ENCODE data around the gene YDJC.

DNA sequence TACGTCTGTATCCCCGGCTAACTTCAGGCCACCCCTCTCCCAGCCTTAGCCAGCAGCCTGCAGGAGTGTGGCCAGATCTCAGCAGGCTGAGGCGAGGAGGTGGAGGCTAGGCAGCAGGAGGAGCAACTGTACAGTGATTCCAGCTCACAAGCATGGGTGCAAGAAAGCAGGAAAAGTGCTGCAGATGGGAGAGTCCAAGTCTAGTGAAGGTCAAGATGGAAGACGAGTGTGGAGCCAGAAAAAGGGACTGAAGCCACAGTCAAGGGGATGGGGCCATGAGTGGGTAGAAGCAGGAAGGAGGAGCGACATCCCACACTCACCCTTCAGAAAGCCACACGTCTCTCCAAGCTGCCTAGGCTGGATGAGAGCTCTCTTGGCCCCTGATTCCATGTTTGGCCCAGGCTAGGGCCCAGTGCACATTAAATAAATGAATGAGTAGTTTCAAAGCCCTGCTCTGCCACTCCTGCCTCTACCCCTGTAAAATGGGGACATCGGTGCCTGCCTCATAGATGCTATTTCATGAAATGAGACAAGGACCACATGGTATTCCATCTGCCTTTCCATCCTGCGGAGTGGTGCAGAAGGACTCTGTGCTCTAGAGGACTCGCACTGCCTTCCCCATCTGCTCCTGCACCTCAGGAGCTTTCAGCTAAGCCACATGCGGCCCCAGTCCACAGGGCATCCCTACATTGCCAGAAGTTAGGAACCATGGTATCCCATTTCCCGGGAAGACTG is 2.9 kb downstream of the YDJC start:
- TF ChIP-seq, protein P1, sequence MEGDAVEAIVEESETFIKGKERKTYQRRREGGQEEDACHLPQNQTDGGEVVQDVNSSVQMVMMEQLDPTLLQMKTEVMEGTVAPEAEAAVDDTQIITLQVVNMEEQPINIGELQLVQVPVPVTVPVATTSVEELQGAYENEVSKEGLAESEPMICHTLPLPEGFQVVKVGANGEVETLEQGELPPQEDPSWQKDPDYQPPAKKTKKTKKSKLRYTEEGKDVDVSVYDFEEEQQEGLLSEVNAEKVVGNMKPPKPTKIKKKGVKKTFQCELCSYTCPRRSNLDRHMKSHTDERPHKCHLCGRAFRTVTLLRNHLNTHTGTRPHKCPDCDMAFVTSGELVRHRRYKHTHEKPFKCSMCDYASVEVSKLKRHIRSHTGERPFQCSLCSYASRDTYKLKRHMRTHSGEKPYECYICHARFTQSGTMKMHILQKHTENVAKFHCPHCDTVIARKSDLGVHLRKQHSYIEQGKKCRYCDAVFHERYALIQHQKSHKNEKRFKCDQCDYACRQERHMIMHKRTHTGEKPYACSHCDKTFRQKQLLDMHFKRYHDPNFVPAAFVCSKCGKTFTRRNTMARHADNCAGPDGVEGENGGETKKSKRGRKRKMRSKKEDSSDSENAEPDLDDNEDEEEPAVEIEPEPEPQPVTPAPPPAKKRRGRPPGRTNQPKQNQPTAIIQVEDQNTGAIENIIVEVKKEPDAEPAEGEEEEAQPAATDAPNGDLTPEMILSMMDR (conservative IDR thresholded peaks at IDR 0.05; ENCODE audit: low read depth in 2 of 2): no peak
- TF ChIP-seq POLR2AphosphoS5 (IDR thresholded peaks at IDR 0.05; ENCODE audit: low read depth) (no peak), EZH2 (IDR thresholded peaks at IDR 0.05; ENCODE audit: low read depth, unreplicated experiment) (no peak), JUNB (IDR thresholded peaks at IDR 0.05; ENCODE audit: unreplicated experiment) (no peak), EZH2phosphoT487 (IDR thresholded peaks at IDR 0.05; ENCODE audit: unreplicated experiment) (no peak), STAT1 (IDR thresholded peaks at IDR 0.05; ENCODE audit: unreplicated experiment) (no peak), ZNF114 (CRISPR knock-in tag; IDR thresholded peaks at IDR 0.05) (no peak), NANOG (IDR thresholded peaks at IDR 0.05; ENCODE audit: borderline replicate concordance) (no peak), CREB1 (CRISPR knock-in tag; IDR thresholded peaks at IDR 0.05; ENCODE audit: low read depth) (no peak)
- TF ChIP-seq, protein P2, sequence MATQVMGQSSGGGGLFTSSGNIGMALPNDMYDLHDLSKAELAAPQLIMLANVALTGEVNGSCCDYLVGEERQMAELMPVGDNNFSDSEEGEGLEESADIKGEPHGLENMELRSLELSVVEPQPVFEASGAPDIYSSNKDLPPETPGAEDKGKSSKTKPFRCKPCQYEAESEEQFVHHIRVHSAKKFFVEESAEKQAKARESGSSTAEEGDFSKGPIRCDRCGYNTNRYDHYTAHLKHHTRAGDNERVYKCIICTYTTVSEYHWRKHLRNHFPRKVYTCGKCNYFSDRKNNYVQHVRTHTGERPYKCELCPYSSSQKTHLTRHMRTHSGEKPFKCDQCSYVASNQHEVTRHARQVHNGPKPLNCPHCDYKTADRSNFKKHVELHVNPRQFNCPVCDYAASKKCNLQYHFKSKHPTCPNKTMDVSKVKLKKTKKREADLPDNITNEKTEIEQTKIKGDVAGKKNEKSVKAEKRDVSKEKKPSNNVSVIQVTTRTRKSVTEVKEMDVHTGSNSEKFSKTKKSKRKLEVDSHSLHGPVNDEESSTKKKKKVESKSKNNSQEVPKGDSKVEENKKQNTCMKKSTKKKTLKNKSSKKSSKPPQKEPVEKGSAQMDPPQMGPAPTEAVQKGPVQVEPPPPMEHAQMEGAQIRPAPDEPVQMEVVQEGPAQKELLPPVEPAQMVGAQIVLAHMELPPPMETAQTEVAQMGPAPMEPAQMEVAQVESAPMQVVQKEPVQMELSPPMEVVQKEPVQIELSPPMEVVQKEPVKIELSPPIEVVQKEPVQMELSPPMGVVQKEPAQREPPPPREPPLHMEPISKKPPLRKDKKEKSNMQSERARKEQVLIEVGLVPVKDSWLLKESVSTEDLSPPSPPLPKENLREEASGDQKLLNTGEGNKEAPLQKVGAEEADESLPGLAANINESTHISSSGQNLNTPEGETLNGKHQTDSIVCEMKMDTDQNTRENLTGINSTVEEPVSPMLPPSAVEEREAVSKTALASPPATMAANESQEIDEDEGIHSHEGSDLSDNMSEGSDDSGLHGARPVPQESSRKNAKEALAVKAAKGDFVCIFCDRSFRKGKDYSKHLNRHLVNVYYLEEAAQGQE (IDR thresholded peaks at IDR 0.05; ENCODE audit: unreplicated experiment): no peak
- TF ChIP-seq, protein P3, sequence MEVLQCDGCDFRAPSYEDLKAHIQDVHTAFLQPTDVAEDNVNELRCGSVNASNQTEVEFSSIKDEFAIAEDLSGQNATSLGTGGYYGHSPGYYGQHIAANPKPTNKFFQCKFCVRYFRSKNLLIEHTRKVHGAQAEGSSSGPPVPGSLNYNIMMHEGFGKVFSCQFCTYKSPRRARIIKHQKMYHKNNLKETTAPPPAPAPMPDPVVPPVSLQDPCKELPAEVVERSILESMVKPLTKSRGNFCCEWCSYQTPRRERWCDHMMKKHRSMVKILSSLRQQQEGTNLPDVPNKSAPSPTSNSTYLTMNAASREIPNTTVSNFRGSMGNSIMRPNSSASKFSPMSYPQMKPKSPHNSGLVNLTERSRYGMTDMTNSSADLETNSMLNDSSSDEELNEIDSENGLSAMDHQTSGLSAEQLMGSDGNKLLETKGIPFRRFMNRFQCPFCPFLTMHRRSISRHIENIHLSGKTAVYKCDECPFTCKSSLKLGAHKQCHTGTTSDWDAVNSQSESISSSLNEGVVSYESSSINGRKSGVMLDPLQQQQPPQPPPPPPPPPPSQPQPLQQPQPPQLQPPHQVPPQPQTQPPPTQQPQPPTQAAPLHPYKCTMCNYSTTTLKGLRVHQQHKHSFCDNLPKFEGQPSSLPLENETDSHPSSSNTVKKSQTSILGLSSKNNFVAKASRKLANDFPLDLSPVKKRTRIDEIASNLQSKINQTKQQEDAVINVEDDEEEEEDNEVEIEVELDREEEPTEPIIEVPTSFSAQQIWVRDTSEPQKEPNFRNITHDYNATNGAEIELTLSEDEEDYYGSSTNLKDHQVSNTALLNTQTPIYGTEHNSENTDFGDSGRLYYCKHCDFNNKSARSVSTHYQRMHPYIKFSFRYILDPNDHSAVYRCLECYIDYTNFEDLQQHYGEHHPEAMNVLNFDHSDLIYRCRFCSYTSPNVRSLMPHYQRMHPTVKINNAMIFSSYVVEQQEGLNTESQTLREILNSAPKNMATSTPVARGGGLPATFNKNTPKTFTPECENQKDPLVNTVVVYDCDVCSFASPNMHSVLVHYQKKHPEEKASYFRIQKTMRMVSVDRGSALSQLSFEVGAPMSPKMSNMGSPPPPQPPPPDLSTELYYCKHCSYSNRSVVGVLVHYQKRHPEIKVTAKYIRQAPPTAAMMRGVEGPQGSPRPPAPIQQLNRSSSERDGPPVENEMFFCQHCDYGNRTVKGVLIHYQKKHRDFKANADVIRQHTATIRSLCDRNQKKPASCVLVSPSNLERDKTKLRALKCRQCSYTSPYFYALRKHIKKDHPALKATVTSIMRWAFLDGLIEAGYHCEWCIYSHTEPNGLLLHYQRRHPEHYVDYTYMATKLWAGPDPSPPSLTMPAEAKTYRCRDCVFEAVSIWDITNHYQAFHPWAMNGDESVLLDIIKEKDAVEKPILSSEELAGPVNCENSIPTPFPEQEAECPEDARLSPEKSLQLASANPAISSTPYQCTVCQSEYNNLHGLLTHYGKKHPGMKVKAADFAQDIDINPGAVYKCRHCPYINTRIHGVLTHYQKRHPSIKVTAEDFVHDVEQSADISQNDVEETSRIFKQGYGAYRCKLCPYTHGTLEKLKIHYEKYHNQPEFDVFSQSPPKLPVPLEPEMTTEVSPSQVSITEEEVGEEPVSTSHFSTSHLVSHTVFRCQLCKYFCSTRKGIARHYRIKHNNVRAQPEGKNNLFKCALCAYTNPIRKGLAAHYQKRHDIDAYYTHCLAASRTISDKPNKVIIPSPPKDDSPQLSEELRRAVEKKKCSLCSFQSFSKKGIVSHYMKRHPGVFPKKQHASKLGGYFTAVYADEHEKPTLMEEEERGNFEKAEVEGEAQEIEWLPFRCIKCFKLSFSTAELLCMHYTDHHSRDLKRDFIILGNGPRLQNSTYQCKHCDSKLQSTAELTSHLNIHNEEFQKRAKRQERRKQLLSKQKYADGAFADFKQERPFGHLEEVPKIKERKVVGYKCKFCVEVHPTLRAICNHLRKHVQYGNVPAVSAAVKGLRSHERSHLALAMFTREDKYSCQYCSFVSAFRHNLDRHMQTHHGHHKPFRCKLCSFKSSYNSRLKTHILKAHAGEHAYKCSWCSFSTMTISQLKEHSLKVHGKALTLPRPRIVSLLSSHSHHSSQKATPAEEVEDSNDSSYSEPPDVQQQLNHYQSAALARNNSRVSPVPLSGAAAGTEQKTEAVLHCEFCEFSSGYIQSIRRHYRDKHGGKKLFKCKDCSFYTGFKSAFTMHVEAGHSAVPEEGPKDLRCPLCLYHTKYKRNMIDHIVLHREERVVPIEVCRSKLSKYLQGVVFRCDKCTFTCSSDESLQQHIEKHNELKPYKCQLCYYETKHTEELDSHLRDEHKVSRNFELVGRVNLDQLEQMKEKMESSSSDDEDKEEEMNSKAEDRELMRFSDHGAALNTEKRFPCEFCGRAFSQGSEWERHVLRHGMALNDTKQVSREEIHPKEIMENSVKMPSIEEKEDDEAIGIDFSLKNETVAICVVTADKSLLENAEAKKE (CRISPR knock-in tag; IDR thresholded peaks at IDR 0.05): no peak
- TF ChIP-seq, protein P4, sequence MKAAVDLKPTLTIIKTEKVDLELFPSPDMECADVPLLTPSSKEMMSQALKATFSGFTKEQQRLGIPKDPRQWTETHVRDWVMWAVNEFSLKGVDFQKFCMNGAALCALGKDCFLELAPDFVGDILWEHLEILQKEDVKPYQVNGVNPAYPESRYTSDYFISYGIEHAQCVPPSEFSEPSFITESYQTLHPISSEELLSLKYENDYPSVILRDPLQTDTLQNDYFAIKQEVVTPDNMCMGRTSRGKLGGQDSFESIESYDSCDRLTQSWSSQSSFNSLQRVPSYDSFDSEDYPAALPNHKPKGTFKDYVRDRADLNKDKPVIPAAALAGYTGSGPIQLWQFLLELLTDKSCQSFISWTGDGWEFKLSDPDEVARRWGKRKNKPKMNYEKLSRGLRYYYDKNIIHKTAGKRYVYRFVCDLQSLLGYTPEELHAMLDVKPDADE (IDR thresholded peaks at IDR 0.05): no peak
